Measurements from ENCODE around the gene DOHH. TPM values are rescaled to one million over a fixed set of nuclear protein-coding genes. Genes with fewer than 3 reads are reported as not detected.

Gene DOHH
- total and polyA plus RNA-seq, 9 of the 15 experiments (the other 6 are each of a cell fraction or from before 2014, with no cell fraction given) = 0.14 to 47.2 (median 5.1) TPM

DNA sequence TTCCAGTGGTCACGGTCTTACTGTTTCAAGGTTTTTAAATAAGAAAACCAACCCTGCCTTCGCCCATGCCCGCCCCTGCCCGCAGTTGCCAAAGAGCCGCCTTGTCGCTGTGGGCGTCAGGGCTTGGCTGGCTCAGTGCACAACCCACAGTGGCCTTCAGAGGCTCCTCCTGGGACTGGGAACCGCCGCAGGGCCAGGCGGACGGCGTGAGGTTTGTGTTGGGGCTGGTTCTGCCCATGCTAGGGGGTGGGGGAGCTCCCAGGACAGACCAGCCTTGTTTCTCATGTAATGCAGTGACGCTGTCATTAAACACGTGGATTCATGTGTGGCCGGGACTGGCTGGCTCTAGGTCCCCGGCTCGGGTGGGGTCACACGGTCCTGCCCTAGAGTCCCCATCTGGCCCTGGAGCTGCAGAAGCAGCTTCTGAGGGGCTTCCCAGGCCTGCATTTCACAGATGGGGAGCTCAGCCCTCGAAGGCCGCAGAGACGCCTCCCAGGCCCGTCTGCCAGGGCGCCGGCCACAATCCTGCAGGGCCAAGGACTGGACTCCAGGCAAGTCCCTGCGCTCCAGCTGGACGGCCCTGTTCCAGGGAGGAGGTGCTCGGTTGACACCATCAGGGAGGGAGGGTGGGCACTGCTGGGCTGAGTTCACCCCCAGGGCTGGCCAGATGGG is 36.1 kb upstream of the DOHH start (continued):
- TF ChIP-seq ZNF146 (CRISPR knock-in tag; IDR thresholded peaks at IDR 0.05; ENCODE audit: unreplicated experiment) (no peak), RHOXF2B (CRISPR knock-in tag; conservative IDR thresholded peaks at IDR 0.05) (no peak), ZNF184 (CRISPR knock-in tag; IDR thresholded peaks at IDR 0.05) (no peak), RBM22 (IDR thresholded peaks at IDR 0.05; ENCODE audit: low read depth, low read length, poor library complexity, severe bottlenecking) (peak; percentile 50), SUPT5H (IDR thresholded peaks at IDR 0.05) (0 out of 2 replicates have a peak, but pooled peaks have one; percentile 7), ZNF239 (CRISPR knock-in tag; IDR thresholded peaks at IDR 0.05) (no peak), HEY1 (CRISPR knock-in tag; IDR thresholded peaks at IDR 0.05; ENCODE audit: borderline replicate concordance) (no peak), SRSF1 (IDR thresholded peaks at IDR 0.05; ENCODE audit: low read depth, low read length) (no peak)
- TF ChIP-seq, protein P1, sequence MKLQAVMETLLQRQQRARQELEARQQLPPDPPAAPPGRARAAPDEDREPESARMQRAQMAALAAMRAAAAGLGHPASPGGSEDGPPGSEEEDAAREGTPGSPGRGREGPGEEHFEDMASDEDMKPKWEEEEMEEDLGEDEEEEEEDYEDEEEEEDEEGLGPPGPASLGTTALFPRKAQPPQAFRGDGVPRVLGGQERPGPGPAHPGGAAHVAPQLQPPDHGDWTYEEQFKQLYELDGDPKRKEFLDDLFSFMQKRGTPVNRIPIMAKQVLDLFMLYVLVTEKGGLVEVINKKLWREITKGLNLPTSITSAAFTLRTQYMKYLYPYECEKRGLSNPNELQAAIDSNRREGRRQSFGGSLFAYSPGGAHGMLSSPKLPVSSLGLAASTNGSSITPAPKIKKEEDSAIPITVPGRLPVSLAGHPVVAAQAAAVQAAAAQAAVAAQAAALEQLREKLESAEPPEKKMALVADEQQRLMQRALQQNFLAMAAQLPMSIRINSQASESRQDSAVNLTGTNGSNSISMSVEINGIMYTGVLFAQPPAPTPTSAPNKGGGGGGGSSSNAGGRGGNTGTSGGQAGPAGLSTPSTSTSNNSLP (IDR thresholded peaks at IDR 0.05; ENCODE audit: borderline replicate concordance, low read depth, low read length) = no peak
- TF ChIP-seq, protein P2, sequence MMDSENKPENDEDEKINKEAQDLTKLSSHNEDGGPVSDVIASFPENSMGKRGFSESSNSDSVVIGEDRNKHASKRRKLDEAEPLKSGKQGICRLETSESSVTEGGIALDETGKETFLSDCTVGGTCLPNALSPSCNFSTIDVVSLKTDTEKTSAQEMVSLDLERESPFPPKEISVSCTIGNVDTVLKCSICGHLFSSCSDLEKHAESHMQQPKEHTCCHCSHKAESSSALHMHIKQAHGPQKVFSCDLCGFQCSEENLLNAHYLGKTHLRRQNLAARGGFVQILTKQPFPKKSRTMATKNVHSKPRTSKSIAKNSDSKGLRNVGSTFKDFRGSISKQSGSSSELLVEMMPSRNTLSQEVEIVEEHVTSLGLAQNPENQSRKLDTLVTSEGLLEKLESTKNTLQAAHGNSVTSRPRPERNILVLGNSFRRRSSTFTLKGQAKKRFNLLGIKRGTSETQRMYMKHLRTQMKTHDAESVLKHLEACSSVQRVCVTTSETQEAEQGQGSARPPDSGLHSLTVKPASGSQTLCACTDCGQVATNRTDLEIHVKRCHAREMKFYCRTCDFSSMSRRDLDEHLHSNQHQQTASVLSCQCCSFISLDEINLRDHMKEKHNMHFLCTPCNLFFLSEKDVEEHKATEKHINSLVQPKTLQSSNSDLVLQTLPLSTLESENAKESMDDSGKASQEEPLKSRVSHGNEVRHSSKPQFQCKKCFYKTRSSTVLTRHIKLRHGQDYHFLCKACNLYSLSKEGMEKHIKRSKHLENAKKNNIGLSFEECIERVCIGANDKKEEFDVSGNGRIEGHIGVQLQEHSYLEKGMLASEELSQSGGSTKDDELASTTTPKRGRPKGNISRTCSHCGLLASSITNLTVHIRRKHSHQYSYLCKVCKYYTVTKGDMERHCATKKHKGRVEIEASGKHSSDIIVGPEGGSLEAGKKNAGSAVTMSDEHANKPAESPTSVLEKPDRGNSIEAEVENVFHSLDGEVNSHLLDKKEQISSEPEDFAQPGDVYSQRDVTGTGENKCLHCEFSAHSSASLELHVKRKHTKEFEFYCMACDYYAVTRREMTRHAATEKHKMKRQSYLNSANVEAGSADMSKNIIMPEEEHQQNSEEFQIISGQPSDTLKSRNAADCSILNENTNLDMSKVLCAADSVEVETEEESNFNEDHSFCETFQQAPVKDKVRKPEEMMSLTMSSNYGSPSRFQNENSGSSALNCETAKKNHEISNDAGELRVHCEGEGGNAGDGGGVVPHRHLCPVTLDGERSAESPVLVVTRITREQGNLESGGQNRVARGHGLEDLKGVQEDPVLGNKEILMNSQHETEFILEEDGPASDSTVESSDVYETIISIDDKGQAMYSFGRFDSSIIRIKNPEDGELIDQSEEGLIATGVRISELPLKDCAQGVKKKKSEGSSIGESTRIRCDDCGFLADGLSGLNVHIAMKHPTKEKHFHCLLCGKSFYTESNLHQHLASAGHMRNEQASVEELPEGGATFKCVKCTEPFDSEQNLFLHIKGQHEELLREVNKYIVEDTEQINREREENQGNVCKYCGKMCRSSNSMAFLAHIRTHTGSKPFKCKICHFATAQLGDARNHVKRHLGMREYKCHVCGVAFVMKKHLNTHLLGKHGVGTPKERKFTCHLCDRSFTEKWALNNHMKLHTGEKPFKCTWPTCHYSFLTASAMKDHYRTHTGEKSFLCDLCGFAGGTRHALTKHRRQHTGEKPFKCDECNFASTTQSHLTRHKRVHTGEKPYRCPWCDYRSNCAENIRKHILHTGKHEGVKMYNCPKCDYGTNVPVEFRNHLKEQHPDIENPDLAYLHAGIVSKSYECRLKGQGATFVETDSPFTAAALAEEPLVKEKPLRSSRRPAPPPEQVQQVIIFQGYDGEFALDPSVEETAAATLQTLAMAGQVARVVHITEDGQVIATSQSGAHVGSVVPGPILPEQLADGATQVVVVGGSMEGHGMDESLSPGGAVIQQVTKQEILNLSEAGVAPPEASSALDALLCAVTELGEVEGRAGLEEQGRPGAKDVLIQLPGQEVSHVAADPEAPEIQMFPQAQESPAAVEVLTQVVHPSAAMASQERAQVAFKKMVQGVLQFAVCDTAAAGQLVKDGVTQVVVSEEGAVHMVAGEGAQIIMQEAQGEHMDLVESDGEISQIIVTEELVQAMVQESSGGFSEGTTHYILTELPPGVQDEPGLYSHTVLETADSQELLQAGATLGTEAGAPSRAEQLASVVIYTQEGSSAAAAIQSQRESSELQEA (IDR thresholded peaks at IDR 0.05; ENCODE audit: low read depth) = no peak
- TF ChIP-seq, protein P3, sequence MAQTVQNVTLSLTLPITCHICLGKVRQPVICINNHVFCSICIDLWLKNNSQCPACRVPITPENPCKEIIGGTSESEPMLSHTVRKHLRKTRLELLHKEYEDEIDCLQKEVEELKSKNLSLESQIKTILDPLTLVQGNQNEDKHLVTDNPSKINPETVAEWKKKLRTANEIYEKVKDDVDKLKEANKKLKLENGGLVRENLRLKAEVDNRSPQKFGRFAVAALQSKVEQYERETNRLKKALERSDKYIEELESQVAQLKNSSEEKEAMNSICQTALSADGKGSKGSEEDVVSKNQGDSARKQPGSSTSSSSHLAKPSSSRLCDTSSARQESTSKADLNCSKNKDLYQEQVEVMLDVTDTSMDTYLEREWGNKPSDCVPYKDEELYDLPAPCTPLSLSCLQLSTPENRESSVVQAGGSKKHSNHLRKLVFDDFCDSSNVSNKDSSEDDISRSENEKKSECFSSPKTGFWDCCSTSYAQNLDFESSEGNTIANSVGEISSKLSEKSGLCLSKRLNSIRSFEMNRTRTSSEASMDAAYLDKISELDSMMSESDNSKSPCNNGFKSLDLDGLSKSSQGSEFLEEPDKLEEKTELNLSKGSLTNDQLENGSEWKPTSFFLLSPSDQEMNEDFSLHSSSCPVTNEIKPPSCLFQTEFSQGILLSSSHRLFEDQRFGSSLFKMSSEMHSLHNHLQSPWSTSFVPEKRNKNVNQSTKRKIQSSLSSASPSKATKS (CRISPR knock-in tag; IDR thresholded peaks at IDR 0.05) = no peak
